HepG2 (cell line): ENCODE measurements around the gene BCL2L2. TPM values are rescaled to one million over a fixed set of nuclear protein-coding genes. Genes with fewer than 3 reads are reported as not detected.

Source experiments
- AHDC1 ChIP-seq: sonication (generic); formaldehyde crosslinking; IDR thresholded peaks from 2 replicates; pipeline ENCODE4 v1.5.1; 2020; ENCODE audit warnings: mild to moderate bottlenecking, missing genetic modification reagents, borderline replicate concordance
- BCLAF1 ChIP-seq: fragments of 450-650 bp; IDR thresholded peaks from 2 replicates; pipeline ENCODE4 v1.6.1; 2017; ENCODE audit warnings: mild to moderate bottlenecking
- HNF4A ChIP-seq: sonication (generic); formaldehyde crosslinking; IDR thresholded peaks from 2 replicates; pipeline ENCODE4 v1.4.0; 2020; ENCODE audit warnings: missing genetic modification reagents
- MED8 ChIP-seq: sonication (generic); formaldehyde crosslinking; IDR thresholded peaks from 2 replicates; pipeline ENCODE4 v1.8.1; 2023; ENCODE audit warnings: mild to moderate bottlenecking, missing genetic modification reagents; ENCODE audit not compliant: insufficient replicate concordance
- MTF1 ChIP-seq: sonication (generic); formaldehyde crosslinking; IDR thresholded peaks from 2 replicates; pipeline ENCODE4 v1.5.0; 2020; ENCODE audit warnings: missing genetic modification reagents
- MXD3 ChIP-seq: IDR thresholded peaks from 2 replicates; pipeline ENCODE4 v1.6.1; 2016; ENCODE audit warnings: mild to moderate bottlenecking, missing biosample characterization, missing genetic modification reagents
- NCOA5 ChIP-seq: sonication (generic); formaldehyde crosslinking; IDR thresholded peaks from 2 replicates; pipeline ENCODE4 v1.4.0; 2020; ENCODE audit warnings: missing genetic modification reagents
- PCBP1 ChIP-seq: fragments of 200-400 bp; formaldehyde crosslinking; IDR thresholded peaks from 2 replicates; pipeline ENCODE4 v1.6.1; 2017; ENCODE audit warnings: mild to moderate bottlenecking, low read depth, low read length, borderline replicate concordance
- SUZ12 ChIP-seq: fragments of 150-350 bp; IDR thresholded peaks from 2 replicates; pipeline ENCODE4 v1.6.1; 2014; ENCODE audit warnings: low read depth, low read length
- TFAP4 ChIP-seq: sonication (generic); IDR thresholded peaks from 2 replicates; pipeline ENCODE4 v1.6.1; 2016; ENCODE audit warnings: low read depth, borderline replicate concordance
- TRAFD1 ChIP-seq: sonication (generic); formaldehyde crosslinking; IDR thresholded peaks from 2 replicates; pipeline ENCODE4 v1.5.1; 2020; ENCODE audit warnings: missing genetic modification reagents, mild to moderate bottlenecking, borderline replicate concordance
- ZC3H13 ChIP-seq: sonication (generic); formaldehyde crosslinking; IDR thresholded peaks from 2 replicates; pipeline ENCODE4 v1.8.1; 2023; ENCODE audit warnings: mild to moderate bottlenecking, missing genetic modification reagents, moderate library complexity
- ZNF549 ChIP-seq: sonication (generic); formaldehyde crosslinking; IDR thresholded peaks from 2 replicates; pipeline ENCODE4 v1.5.0; 2020; ENCODE audit warnings: missing genetic modification reagents
- ZSCAN30 ChIP-seq: sonication (generic); formaldehyde crosslinking; IDR thresholded peaks from 2 replicates; pipeline ENCODE4 v1.5.0; 2020; ENCODE audit warnings: mild to moderate bottlenecking, missing genetic modification reagents
- ZSCAN31 ChIP-seq: sonication (generic); formaldehyde crosslinking; IDR thresholded peaks from 2 replicates; pipeline ENCODE4 v1.5.0; 2020; ENCODE audit warnings: low read depth, mild to moderate bottlenecking, missing genetic modification reagents
- polyA plus RNA-seq, 8 experiments: library from polyadenylated mRNA; depleted of rRNA in 3 of 8; stranded (reverse) in 7 of 8; unstranded in 1 of 8; fragments of >200 nt; fragmentation: Illumina TruSeq in 4 of 8; extraction: Trizol in 4 of 8; gene quantifications; 2 replicates each; pipeline versions ENCODE4 v1.2.1 to v1.2.3, GENCODE V29; 2011 to 2016; ENCODE audit warnings: low read depth in 4 of 8, missing spikeins in 1 of 8, mixed read lengths in 1 of 8; ENCODE audit not compliant: insufficient read depth in 1 of 8
- total RNA-seq, 5 experiments: library from RNA; depleted of rRNA; stranded (reverse); fragments of >200 nt; fragmentation: Illumina TruSeq; extraction: Trizol; gene quantifications; 2 replicates each; pipeline ENCODE4 v1.2.3, GENCODE V29; 2016; ENCODE audit warnings: low read depth in 1 of 5

Gene BCL2L2
- total and polyA plus RNA-seq, 2 of the 13 experiments (the other 11 are each of a cell fraction or from before 2014, with no cell fraction given), result 28.1 to 49.8 TPM

GRCh38 chr14:23286020-23286901 is 20.4 kb upstream of the BCL2L2 start, which contains the start of gene HOMEZ (continued):
- TF ChIP-seq MXD3 (CRISPR knock-in tag), result peak; percentile 90
- peak; percentile 93 for TF ChIP-seq MED8 (CRISPR knock-in tag)
- TF ChIP-seq HNF4A (CRISPR knock-in tag), result peak; percentile 31
- TF ChIP-seq AHDC1 (CRISPR knock-in tag), result no peak
- TF ChIP-seq ZSCAN31 (CRISPR knock-in tag), result peak; percentile 81
- TF ChIP-seq BCLAF1, result no peak
- peak; percentile 99 for TF ChIP-seq PCBP1
- no peak; the same call in 1 of the 2 replicates for TF ChIP-seq TRAFD1 (CRISPR knock-in tag)
- no peak for TF ChIP-seq NCOA5
- no peak for TF ChIP-seq ZSCAN30
- TF ChIP-seq MTF1 (CRISPR knock-in tag), result no peak
- no peak for TF ChIP-seq ZNF549 (CRISPR knock-in tag)
- TF ChIP-seq ZC3H13 (CRISPR knock-in tag), result 0 out of 2 replicates have a peak, but pooled peaks have one; percentile 23
- TF ChIP-seq SUZ12, result no peak
- peak; percentile 91 for TF ChIP-seq TFAP4
